Vagina (tissue), 2 donors: Measurements from ENCODE around the gene PHACTR3.

ENCODE experiments used
- POLR2A ChIP-seq, 2 donors: fragments of 450-650 bp; IDR thresholded peaks; one replicate each; pipeline ENCODE4 v1.6.1; 2017; ENCODE audit warnings: antibody characterized with exemption in 2 of 2, mild to moderate bottlenecking in 2 of 2, moderate library complexity in 2 of 2
- POLR2AphosphoS5 ChIP-seq, 2 donors: sonication (generic); formaldehyde crosslinking; IDR thresholded peaks; one replicate each; pipeline ENCODE4 v1.9.0; 2017; ENCODE audit warnings: antibody characterized with exemption in 2 of 2, mild to moderate bottlenecking in 2 of 2, low read depth in 1 of 2; ENCODE audit not compliant: insufficient read depth in 1 of 2
- TF ChIP-seq, protein P1 (sequence below), 3 experiments: fragments of 450-650 bp in 2 of 3; fragments of 200-600 bp in 1 of 3; sonication (generic) in 1 of 3; IDR thresholded peaks; one replicate each; pipeline ENCODE4 v1.5.1; 2017 to 2019; ENCODE audit warnings: antibody characterized with exemption in 3 of 3, mild to moderate bottlenecking in 2 of 3, moderate library complexity in 2 of 3

DNA sequence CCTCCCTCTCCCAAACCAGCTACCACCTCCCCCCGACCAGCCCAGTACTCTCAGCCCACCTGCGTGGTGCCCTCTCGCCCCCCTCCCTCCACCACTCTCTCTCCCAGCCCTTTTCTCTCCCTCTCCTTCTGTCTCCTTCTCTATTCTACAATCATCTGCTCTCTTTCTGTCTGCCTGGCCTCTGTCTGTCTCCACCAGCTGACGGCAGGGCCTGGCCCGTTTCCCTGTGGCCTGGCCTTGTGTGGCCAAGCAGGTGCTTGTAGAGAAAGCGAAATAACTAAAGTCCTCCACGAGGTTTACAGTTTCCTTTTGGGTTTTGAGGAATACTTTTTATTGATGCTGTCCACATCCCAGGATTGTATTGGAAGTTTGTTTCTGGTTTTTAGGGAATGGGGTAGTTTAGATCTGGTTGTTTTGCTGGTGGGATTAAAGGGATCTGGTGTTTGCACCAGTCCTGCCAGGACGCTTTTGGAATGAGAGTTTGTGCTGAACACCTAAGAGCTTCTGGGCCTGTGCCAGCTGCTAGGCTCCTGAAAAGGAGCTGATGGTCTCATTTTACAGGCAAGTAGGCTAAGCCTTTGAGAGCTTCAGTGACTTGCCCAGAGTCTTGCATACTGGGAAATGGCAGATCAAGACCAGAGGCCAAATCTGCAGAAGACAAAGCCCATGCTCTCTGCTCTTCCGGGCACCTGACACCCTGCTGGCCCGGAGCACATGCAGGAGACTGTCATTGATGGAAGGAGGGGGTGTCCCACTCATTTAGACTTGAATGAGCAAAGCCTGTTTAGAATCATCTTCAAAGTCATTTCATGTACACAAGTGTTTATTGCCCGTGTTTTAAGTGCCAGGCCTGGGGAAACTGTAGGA lies 167.4 kb downstream of the PHACTR3 start:
- TF ChIP-seq POLR2A (IDR thresholded peaks at IDR 0.05) (no peak), POLR2AphosphoS5 (IDR thresholded peaks at IDR 0.05; ENCODE audit: insufficient read depth in 1 of 2, low read depth in 1 of 2) (no peak)
- TF ChIP-seq, protein P1, sequence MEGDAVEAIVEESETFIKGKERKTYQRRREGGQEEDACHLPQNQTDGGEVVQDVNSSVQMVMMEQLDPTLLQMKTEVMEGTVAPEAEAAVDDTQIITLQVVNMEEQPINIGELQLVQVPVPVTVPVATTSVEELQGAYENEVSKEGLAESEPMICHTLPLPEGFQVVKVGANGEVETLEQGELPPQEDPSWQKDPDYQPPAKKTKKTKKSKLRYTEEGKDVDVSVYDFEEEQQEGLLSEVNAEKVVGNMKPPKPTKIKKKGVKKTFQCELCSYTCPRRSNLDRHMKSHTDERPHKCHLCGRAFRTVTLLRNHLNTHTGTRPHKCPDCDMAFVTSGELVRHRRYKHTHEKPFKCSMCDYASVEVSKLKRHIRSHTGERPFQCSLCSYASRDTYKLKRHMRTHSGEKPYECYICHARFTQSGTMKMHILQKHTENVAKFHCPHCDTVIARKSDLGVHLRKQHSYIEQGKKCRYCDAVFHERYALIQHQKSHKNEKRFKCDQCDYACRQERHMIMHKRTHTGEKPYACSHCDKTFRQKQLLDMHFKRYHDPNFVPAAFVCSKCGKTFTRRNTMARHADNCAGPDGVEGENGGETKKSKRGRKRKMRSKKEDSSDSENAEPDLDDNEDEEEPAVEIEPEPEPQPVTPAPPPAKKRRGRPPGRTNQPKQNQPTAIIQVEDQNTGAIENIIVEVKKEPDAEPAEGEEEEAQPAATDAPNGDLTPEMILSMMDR (IDR thresholded peaks at IDR 0.05) = no peak
